Frontal cortex (tissue), 4 donors: Measurements from ENCODE around the gene HK3. TPM values are rescaled to one million over a fixed set of nuclear protein-coding genes. Genes with fewer than 3 reads are reported as not detected.

ENCODE experiments used
- DNase-seq, 2 donors: peaks; one replicate each; pipeline ENCODE4 v3.0.0; 2012; ENCODE audit warnings: low spot score in 2 of 2
- FAIRE-seq: peaks from 2 replicates; lab custom pipeline; 2012; peaks lifted over from hg19 to GRCh38; lab: Jason Lieb, UNC
- total RNA-seq: library from RNA; depleted of rRNA; stranded (reverse); fragments of >200 nt; gene quantifications from one replicate; pipeline ENCODE4 v1.2.3, GENCODE V29; 2014
- donor health status: control.
- donor health status: control.
- donor health status: control.

HK3 gene
- total RNA-seq, 1 donor from 2014 or later: 0.41 TPM

DNA sequence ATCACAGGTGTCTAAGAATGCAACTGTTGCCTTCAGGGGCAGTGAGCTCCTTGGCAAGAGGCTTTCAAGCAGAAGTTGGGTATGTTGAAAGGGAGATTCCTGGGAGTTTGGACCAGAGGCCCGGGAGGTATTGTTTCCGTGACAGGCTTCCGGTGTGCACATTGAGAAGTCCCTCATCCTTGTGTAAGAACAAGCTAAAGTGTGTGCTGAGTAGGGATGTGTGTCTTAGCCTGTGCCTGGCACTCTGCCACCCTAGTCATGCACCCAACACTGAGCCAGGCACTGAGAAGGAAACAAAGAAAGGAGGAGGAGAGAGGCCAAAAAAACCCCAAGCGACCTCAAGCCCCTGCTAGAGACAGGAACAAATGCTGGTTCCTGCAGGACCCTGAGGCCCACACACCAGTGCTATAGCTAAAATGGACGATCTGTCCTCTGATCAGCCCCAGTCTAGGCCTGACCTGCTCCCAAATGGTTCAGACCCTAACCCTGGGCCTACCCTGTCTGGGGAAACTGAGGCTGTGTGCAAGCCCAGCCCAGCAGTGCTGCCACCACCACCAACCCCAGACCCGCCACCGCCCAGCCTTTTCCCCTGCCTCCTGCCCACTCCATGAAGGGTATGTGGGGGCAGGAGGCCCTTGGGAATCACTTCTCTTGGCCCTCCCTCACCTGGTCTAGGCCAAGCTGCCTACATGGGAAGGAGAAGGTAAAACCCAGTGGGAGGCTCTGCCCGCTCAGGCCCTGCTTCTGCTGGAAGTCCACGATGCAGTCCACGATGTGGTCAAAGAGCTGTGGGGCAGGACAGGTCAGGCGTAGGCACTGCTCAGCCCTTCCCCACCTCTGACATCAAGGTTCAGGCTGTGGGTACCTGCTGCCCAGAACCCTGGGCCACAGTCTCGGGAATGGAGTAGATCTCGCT, 12.6 kb downstream of the HK3 start:
- DNase-seq: peak in 1 of 2 donors; percentile 34
- FAIRE-seq: no peak

DNA sequence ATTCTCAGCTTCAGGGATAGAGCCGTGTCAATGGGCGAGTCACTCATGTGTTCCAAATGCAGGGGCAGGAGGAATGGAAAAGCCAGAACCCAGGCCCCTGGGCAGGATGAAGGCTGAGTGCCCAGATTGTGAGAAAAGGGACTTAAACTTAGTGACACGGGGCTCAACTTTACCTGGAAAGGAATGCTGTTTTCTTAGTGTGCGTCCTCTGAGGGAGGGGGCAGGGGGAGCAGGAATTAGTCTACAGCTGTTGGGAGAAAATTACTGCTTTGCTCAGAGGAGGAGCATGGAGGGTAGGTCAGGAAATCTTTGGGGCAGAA, 14.6 kb downstream of the HK3 start:
- DNase-seq: no peak
- FAIRE-seq: no peak

DNA sequence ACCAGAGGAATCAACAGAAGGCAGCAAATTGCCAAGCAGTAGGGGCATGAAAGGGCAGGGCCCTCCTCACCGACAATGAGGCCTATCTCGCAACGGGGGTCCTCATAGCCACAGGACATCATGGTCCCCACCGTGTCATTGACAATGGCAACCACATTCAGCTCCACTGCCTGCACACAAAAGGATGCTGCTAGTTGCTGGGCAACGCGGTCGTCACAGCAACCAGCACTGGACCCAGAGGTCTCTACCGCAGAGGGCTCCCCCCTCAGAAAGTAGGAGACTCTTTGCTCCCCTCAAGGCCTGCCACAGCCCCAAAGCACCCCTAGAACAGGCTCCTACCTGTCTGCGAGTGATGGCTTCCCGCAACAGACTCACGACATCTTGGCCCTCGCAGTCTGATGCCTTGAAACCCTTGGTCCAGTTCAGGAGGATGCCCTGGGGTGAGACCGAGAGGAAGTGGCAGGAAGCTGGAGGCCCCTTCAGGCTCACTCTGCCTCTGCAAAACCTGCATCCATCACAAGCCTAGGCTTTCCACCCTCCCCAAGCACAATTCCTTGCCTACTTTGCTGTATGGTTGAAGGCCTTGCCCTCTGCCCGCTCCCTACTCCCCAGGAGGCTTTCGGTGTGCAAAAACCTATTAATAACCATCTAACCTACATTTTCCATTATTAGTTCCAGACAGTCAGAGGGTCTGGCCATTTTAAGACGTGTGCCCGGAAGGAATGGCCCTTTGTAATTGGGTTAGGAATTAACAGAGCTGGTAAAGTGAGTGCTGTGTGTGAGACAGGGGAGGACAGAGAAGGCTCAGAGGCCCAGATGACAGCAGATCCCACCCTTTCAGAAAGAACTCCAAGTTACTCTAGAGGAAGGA, 15.2 kb downstream of the HK3 start:
- no peak for FAIRE-seq
- no peak for DNase-seq

DNA sequence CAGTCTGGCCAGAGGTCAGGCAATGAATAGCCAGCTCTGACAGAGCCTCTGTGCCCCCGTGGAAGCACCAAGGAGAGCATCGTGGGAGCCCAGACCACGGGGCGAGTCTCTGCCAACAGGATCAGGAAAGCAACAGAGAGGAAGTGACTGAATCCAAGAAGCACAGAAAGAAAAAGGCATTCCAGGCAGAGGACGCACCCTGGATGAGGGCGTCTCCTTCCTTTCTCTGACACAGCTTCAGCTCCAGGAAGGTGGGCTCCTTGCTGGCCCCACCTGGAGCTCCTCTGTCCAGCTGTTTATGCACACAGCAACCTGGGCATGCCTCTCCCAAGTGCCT, 16.6 kb downstream of the HK3 start:
- FAIRE-seq (no peak), DNase-seq (no peak)

DNA sequence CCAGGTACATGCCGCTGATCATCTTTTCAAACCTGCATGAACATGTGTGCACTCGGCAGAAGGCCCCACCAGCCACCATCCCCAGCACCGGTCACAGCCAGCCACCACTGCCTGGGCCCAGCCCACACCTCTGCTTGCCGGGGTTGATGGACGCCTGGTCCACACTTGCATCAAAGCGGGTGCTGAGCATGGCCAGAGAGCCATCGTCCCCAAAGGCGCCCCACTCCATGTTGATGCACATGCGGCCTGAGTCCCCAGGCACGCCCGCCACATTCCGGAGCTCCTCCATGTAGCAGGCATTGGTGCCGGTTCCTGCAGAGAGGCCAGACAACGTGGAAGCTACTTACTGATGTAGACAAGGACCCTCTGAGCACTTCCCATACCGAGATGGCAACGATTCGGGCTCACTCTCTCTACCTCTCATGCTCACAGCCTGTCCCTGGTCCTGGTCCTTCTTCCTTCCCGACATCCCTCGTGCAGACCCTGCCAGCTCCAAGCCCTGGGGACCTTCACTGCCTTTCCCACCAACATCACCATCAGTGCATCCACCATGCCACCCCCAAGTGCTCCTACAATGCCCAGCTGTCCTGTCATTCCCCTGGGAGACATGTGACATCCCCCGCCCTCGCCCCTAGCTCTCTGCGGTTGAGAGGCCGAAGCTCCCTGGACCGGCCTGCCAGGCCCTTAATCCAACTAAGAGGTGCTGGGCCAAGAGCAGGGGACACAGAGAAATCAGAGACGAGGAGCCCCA, 17.2 kb downstream of the HK3 start:
- FAIRE-seq: no peak
- no peak for DNase-seq

DNA sequence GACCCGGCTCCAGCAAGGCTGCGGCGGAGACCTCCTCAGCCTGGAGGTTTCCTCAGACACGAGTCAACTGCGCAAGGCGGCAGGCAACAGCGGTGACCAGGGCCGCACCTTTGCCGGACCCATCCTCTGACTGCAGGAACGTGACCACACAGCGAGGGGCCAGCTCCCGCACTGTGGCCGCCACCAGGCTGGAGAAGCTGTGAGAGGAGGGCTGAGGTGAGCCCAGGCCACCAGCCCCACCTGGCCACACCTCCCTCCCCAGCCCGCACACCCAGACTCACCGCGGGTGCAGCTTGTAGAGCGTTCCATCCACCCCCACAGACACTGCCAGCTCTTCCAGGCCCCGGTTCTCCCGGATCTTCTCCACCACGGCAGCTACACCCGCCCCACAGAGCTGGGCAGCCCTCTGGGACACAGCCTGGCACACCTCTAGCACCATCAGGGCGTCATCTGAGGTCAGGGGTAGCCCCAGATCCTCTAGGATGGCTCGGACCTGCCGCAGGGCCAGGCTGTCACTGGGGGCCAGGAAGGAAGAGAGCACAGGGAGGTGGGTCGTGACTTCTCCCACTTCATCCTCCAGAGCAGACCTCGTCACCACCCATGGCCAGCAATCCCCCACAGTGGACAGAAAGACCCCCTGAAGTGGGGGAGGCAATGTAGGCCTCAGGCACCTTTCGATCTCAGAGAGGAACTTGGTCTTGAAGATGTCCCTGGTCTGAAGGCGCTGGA, 18.0 kb downstream of the HK3 start:
- DNase-seq: no peak
- no peak for FAIRE-seq

DNA sequence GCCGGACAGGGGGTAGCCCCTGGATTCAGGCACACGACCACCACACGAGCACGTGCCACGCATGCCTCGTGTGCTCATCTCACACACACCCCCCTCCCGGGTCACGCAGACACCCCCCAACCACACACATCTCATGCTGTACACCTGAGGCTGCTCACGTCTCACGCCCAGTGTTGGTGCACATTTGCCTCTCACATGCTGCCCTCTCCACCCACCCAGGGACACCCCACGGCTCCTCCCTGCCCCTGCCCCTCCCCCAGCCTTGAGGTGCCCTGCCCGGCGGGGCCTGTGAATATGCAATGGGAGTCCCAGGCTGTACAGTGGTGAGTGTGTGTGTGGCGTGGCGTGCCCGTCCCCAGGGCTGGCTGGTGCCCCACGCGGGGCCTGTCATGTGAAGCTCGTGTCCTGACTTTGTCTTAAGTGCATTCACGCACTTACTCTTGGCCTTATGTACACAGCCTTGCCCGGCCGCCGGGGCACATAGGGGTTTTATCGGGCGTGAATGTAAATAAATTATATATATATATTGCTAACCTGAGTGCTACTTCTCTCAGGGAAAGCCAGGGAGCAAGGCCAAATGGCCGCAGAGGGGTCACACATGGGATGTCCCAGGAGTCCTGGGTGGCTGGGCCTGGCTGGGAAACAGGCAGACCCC, 18.7 kb downstream of the HK3 start:
- no peak for DNase-seq
- FAIRE-seq: no peak

DNA sequence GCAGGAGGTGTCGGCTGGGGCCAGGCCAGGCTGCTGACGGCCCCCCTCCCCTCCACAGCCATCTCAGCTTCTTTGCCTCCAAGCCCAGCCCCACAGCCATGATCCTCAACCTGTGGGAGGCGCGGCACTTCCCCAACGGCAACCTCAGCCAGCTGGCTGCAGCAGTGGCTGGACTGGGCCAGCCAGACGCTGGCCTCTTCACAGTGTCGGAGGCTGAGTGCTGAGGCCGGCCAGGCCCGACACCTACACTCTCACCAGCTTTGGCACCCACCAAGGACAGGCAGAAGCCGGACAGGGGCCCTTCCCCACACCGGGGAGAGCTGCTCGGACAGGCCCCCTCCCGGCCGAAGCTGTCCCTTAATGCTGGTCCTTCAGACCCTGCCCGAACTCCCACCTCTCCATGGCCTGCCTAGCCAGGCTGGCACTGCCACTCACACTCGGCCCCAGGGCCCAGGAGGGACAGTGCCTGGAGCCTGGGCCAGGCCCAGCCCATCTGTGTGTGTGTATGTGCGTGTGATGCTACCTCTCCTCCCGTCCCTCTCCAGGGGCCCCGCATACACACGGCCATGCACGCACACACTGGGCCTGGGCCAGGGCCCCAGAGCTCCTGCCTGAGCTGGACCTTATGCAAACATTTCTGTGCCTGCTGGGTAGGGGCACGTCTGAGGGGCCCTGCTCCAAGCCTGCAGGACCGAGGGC, 19.3 kb downstream of the HK3 start:
- FAIRE-seq (no peak), DNase-seq (no peak)

DNA sequence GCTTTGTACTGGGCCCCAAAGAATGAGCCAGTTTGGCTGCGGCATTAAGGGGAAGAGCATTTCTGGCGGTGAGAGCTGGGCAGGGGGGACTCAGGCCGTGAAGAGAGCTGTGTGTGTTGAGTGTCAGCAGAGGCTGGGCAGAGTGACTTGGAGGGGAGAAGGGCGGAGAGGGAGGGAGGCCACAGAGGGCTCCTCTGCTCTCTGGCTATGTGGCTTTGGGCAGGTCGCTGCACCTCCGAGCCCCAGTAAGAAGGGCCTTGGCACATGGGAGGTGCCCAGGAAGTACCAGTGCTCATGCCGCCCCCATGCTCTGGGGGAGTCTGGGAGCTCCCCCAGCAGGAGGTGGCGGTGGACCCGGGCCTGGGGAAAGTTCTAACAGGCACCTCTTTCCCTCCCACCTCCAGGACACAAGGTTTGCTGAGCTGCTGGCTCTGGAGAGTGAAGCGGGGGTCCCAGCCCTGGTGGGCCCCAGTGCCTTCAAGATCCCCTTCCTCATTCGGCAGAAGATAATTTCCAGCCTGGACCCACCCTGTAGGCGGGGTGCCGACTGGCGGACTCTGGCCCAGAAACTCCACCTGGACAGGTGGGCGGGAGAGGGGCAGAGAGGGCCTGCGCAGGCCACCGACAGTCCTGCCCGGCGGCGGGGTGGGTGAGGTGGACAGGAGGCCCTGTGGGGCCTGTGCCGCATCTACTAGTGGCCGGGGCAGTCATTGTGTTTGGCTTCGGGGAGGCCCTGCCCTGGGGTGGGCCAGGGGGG, 20.1 kb downstream of the HK3 start:
- FAIRE-seq (no peak), DNase-seq (peak in 1 of 2 donors; percentile 14)

DNA sequence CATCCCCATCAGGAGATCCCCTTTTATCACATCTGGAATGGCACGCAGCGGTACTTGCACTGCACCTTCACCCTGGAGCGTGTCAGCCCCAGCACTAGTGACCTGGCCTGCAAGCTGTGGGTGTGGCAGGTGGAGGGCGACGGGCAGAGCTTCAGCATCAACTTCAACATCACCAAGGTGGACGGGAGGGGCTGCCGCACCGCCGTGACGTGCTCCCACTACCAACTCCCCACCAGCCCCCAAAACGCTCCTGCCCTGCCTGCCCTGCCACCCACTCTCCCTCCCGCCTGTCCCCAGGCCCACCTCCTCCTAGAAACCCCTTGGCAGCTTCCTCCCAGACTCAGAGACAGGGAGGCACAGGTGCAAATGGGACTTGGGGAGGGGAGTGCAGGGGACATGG, 20.7 kb downstream of the HK3 start:
- no peak for FAIRE-seq
- DNase-seq: no peak

DNA sequence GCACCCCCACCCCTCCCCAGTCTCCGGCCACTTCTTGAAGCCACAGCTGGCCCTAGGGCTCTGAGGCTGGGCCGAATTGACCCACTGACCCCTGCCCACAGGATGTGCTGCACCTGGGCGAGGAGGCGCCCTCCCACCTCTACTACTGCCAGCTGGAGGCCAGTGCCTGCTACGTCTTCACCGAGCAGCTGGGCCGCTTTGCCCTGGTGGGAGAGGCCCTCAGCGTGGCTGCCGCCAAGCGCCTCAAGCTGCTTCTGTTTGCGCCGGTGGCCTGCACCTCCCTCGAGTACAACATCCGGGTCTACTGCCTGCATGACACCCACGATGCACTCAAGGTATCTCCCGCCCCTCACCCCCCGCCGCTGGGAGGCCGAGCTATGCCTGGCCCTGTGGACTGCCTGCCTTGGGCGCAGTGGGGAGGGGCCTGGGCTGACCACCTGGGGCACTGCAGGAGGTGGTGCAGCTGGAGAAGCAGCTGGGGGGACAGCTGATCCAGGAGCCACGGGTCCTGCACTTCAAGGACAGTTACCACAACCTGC, 21.3 kb downstream of the HK3 start:
- FAIRE-seq (no peak), DNase-seq (no peak)

DNA sequence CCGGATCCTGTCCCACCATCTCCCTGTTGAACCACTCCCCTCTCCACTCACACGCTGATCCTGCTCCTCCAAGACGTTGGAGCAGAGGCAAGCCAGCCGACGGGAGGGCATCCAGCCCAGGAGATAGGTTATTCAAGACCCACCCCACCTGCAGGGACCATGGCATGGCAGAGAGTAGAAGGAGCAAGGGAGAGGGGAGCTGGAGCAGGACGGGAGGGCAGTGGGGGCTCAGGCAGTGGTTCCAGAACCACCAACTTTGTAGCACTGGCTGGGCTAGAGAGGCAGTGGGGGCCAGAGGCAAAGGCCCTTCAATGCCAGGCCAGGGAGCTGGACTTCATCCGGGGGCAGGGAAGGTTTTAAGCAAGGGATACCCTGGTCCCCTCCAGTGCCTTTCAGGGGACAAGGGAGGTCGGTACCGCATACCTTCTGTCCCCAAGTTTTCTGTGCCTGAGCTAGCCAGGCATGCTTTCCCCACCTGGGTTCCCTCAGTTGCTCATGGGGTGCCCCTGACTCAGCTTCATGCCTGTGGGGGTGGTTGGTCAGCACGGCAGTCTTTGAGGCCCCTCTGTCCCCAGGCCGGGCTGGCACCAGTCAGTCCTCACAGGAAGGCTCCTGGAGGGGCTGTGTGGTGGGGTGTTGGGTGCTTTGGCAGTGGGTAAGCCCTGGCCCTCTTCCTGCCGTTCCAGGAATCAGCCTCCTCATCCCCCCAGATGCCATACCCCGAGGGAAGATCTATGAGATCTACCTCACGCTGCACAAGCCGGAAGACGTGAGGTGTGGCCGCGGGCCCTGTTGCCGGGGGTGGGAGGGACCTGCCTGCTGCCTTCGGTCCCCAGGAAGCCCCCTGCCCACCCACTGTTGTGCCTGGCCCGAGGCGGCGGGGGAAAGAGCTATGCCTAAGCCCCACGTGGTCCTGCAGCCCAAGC, 22.4 kb downstream of the HK3 start:
- FAIRE-seq: no peak
- DNase-seq: no peak

DNA sequence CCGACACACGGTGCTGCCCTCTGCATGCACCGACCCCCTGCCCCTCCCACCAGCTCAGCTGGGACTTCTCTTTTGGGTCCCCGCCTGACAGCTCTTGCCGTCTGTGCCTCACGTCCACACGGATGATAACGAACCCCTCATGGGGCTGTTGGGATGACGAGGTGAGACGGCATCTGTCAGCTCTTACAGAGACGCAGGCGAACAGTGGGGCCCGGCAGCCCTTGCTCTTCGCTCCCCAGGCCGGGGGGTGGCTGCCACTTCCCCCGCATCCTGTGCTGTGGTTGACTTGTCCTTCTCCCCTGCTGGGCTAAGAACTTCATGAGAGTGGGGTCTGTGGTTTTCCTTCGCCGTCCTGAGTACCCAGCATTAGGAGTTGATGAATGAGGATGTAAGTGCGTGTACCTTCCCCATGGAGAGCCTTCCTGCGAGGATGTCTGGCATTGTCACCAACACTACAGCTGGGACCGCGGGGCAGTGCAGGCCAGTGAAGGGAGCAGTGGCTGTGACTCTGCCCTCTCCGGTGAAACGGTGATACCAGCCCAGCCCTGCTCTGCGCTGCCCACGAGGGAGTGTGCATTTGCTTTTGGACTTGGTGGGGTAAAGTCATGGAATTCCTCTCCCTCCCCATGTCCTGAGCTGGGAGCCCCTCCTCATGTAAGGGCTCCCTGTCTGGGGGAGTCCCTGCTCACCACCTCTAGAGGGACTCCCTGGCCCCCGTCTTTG, 23.2 kb downstream of the HK3 start:
- no peak for FAIRE-seq
- no peak for DNase-seq

DNA sequence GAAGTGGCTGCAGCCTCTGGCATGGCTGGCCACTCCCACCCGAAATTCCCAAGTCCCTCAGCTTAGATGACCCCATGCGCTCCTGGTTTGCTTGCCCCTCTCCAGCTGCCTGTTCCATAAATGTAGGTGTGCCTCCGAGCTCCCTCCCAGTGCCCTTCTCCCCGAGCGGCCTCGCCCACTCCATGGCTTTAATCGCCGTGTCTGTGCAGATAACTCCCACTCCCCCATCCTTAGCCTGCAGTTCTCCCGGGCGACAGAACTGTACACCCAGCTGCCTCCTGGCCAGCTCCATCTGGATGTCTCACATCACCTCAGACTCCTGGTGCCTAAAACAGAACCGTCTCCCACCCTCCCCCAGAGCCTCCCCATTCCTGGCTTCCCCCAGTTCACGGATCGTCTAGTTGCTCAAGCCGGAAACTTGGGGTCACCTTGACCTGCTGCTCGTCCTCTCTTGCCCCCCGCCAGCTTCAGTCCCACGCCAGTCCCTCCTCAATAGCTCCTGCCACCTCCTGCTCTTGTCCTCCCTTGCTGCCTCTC, 24.1 kb downstream of the HK3 start:
- no peak for DNase-seq
- FAIRE-seq: no peak

DNA sequence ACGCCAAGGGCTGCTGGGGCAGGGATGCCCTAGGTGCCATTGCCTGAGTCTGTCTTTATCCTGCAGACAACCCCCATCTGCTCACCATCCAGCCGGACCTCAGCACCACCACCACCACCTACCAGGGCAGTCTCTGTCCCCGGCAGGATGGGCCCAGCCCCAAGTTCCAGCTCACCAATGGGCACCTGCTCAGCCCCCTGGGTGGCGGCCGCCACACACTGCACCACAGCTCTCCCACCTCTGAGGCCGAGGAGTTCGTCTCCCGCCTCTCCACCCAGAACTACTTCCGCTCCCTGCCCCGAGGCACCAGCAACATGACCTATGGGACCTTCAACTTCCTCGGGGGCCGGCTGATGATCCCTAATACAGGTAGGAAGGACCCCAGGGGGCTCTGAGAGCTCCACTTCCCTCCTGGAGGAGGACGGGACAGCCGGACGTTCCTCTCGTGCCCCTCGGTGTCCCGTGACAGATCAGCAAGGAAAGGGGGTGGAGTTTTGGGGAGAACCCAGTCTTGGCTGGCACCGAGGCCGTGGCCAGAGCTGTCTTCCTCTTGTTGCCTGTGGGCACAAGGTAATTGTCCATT, 24.9 kb downstream of the HK3 start:
- no peak for FAIRE-seq

More for the DNA sequence above, 24.9 kb downstream of the HK3 start:
- no peak for DNase-seq
